Measurements from ENCODE around the gene FAM162A. TPM values are rescaled to one million over a fixed set of nuclear protein-coding genes. Genes with fewer than 3 reads are reported as not detected.
"Not testable (repeated sequence)": the region's sequence is repeated elsewhere in the genome, so short reads cannot be mapped to it uniquely, and the experiment has no call there.

The FAM162A gene
- total and polyA plus RNA-seq, 12 donors, result 111 to 219 (median 140) TPM

GRCh38 chr3:122362026-122362425 lies 22.0 kb upstream of the FAM162A start:
- Histone ChIP-seq H3K27ac (no peak overlapping the region), H3K4me3 (no peak overlapping the region), H3K27me3 (no peaks in the 10 kb centered on the region), H3K36me3 (peaks cover 0 to 94% (median 25%) of the 10 kb centered on the region in 9 donors), H3K4me1 (no peaks in the 10 kb centered on the region), H3K9me3 (no peaks in the 10 kb centered on the region)
- 94 to 97% methylated on average over 2 of the region's 2 CpGs for WGBS, 2 donors
- ATAC-seq (no peak), DNase-seq (no peak)
- intact Hi-C loops (cut with DNase I), result no loop called here
- TF ChIP-seq CTCF (IDR thresholded peaks at IDR 0.05), result no peak

- DNase-seq (no peak), ATAC-seq (no peak)
- H3K4me3 ChIP-seq, result no peak overlapping the region
- no peaks in the 10 kb centered on the region for H3K9me3 ChIP-seq
- intact Hi-C loops (cut with DNase I), result no loop called here
- H3K27me3 ChIP-seq, result no peaks in the 10 kb centered on the region
- no peaks in the 10 kb centered on the region for H3K4me1 ChIP-seq
- TF ChIP-seq CTCF (IDR thresholded peaks at IDR 0.05), result no peak
- no peak overlapping the region for H3K27ac ChIP-seq
- 77 to 98% methylated on average over 2 of the region's 2 CpGs for WGBS, 2 donors
- peaks cover 0 to 96% (median 25%) of the 10 kb centered on the region in 9 donors for H3K36me3 ChIP-seq
Observed at GRCh38 chr3:122364490-122364889, 19.5 kb upstream of the FAM162A start.

GRCh38 chr3:122365073-122365472 lies 18.9 kb upstream of the FAM162A start:
- intact Hi-C loops (cut with DNase I), result no loop called here
- ATAC-seq (no peak), DNase-seq (no peak)
- Histone ChIP-seq H3K27me3 (no peaks in the 10 kb centered on the region), H3K27ac (no peak overlapping the region), H3K36me3 (peaks cover 0 to 96% (median 25%) of the 10 kb centered on the region in 9 donors), H3K9me3 (no peaks in the 10 kb centered on the region), H3K4me1 (no peaks in the 10 kb centered on the region), H3K4me3 (no peak overlapping the region)
- WGBS, 2 donors, result 88 to 95% methylated on average over 1 of the region's 1 CpG
- no peak for TF ChIP-seq CTCF (IDR thresholded peaks at IDR 0.05)

GRCh38 chr3:122365582-122366378 lies 18.2 kb upstream of the FAM162A start:
- H3K4me1 ChIP-seq; H3K27me3 ChIP-seq; H3K27ac ChIP-seq; DNase-seq; H3K9me3 ChIP-seq; H3K4me3 ChIP-seq; intact Hi-C loops (cut with DNase I): not testable (repeated sequence)
- ATAC-seq, result peak in 1 of 8 donors; percentile 39
- WGBS, 2 donors, result 95 to 96% methylated on average over 10 of the region's 10 CpGs
- H3K36me3 ChIP-seq, result peaks cover 0 to 99% (median 30%) of the 10 kb centered on the region in 9 donors

GRCh38 chr3:122366379-122366749 lies 17.6 kb upstream of the FAM162A start:
- 95 to 99% methylated on average over 5 of the region's 5 CpGs for WGBS, 2 donors
- DNase-seq (no peak), ATAC-seq (no peak)
- intact Hi-C loops (cut with DNase I), result no loop called here
- H3K27ac ChIP-seq, result no peak overlapping the region
- H3K4me1 ChIP-seq, result peaks cover 0 to 3% (median 0%) of the 10 kb centered on the region in 9 donors
- peaks cover 0 to 99% (median 33%) of the 10 kb centered on the region in 9 donors for H3K36me3 ChIP-seq
- no peaks in the 10 kb centered on the region for H3K27me3 ChIP-seq
- H3K9me3 ChIP-seq, result no peaks in the 10 kb centered on the region
- H3K4me3 ChIP-seq, result no peak overlapping the region
- no peak for TF ChIP-seq CTCF (IDR thresholded peaks at IDR 0.05)
